GM12878 (cell line): ENCODE measurements around the gene CERK.

Experiments
- ATF2 ChIP-seq: IDR thresholded peaks from 2 replicates; pipeline ENCODE4 v1.6.1; 2012; ENCODE audit warnings: low read length, inconsistent platforms
- BCL11A ChIP-seq: IDR thresholded peaks from 2 replicates; pipeline ENCODE4 v1.6.1; 2011; ENCODE audit warnings: low read depth, low read length
- CBX5 ChIP-seq: sonication (generic); IDR thresholded peaks from 2 replicates; pipeline ENCODE4 v1.6.1; 2016; ENCODE audit warnings: low read depth, moderate library complexity, mild to moderate bottlenecking, inconsistent platforms
- CHD4 ChIP-seq: fragments of 200-600 bp; sonication (generic); IDR thresholded peaks from 2 replicates; pipeline ENCODE4 v1.6.1; 2016; ENCODE audit warnings: mild to moderate bottlenecking
- CTCF ChIP-seq, 3 experiments: IDR thresholded peaks in 2 of 3; conservative IDR thresholded peaks in 1 of 3; 2 replicates each; pipeline ENCODE4 v1.5.1; 2011; ENCODE audit warnings: low read depth in 3 of 3, low read length in 3 of 3, mild to moderate bottlenecking in 3 of 3, control low read depth in 2 of 3, moderate library complexity in 2 of 3, inconsistent platforms in 1 of 3, mixed read lengths in 1 of 3; ENCODE audit not compliant: control insufficient read depth in 2 of 3, insufficient read depth in 1 of 3; ENCODE audit errors: extremely low read depth in 1 of 3
- EP300 ChIP-seq, 2 experiments: fragments of 150-350 bp in 1 of 2; IDR thresholded peaks; 2 replicates each; pipeline ENCODE4 v1.6.1; 2011 to 2012; ENCODE audit warnings: low read depth in 2 of 2, low read length in 2 of 2, borderline replicate concordance in 1 of 2, improper control_type of control experiment in 1 of 2, inconsistent platforms in 1 of 2; ENCODE audit not compliant: control insufficient read depth in 1 of 2
- MAX ChIP-seq: IDR thresholded peaks from 2 replicates; pipeline ENCODE4 v1.6.1; 2012; ENCODE audit warnings: low read depth, low read length, improper control_type of control experiment
- NFIC ChIP-seq: IDR thresholded peaks from 2 replicates; pipeline ENCODE4 v1.6.1; 2012; ENCODE audit warnings: low read depth, mild to moderate bottlenecking, inconsistent platforms, low read length, moderate library complexity
- POLR2A ChIP-seq: IDR thresholded peaks from 2 replicates; pipeline ENCODE4 v1.6.1; 2011; ENCODE audit warnings: low read depth, mild to moderate bottlenecking, low read length
- POLR2AphosphoS5 ChIP-seq: IDR thresholded peaks from 2 replicates; pipeline ENCODE4 v1.6.1; 2011; ENCODE audit warnings: mild to moderate bottlenecking, low read length, inconsistent platforms
- RELA ChIP-seq: fragments of 450-650 bp; IDR thresholded peaks from 2 replicates; pipeline ENCODE4 v1.8.0; 2014; ENCODE audit warnings: borderline replicate concordance; ENCODE audit not compliant: partially characterized antibody
- TAF1 ChIP-seq: IDR thresholded peaks from 2 replicates; pipeline ENCODE4 v1.6.1; 2011; ENCODE audit warnings: mild to moderate bottlenecking, low read depth, low read length, borderline replicate concordance
- ZBTB11 ChIP-seq: fragments of 450-650 bp; formaldehyde crosslinking; IDR thresholded peaks from 2 replicates; pipeline ENCODE4 v1.5.0; 2022; ENCODE audit warnings: mild to moderate bottlenecking, missing genetic modification characterization

DNA sequence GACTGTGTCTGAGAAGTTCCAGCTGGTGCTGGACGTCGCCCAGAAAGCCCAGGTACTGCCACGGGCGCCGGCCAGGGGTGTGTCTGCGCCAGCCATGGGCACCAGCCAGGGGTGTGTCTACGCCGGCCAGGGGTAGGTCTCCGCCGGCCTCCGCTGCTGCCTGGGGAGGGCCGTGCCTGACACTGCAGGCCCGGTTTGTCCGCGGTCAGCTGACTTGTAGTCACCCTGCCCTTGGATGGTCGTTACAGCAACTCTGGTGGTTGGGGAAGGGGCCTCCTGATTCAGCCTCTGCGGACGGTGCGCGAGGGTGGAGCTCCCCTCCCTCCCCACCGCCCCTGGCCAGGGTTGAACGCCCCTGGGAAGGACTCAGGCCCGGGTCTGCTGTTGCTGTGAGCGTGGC is 69.9 kb downstream of the CERK start:
- no peak for TF ChIP-seq CTCF (IDR thresholded peaks at IDR 0.05 in 2 of 3, conservative IDR thresholded peaks at IDR 0.05 in 1 of 3; ENCODE audit: control insufficient read depth in 2 of 3, extremely low read depth in 1 of 3, insufficient read depth in 1 of 3, low read depth in 3 of 3, low read length in 3 of 3)
- no peak for TF ChIP-seq CHD4
- TF ChIP-seq ATF2, result no peak
- TF ChIP-seq POLR2A, result no peak
- TF ChIP-seq NFIC, result no peak
- no peak for TF ChIP-seq RELA
- TF ChIP-seq POLR2AphosphoS5, result no peak
- no peak for TF ChIP-seq MAX
- no peak for TF ChIP-seq BCL11A
- TF ChIP-seq ZBTB11 (CRISPR knock-in tag), result no peak
- no peak for TF ChIP-seq TAF1
- no peak for TF ChIP-seq EP300 (IDR thresholded peaks at IDR 0.05; ENCODE audit: borderline replicate concordance in 1 of 2, control insufficient read depth in 1 of 2, low read depth in 2 of 2, low read length in 2 of 2)
- no peak for TF ChIP-seq CBX5
